ENCODE data around the gene E2F7.

Gene E2F7

DNA sequence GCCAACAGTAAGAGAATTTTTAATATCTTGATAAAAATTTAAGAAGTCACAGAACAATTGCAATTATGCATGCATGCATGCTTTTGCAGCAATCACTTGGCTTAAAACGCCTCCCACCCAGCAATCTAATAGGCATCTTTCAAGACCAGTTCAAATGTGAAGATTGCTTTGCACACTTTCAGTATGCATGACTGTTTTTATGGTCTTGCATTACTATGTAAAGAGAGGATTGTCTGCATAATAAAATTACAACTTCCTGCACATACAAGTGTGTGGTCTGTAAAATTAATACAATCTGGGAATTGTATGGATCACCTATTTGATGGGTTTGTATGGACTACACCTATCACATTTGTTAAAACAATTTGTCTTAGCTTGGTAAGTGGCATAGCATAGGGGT is 48.8 kb downstream of the E2F7 start:
- H3K4me3 ChIP-seq (ENCODE audit: low read length), result no peak overlapping the region
- no peak for DNase-seq (ENCODE audit: low read depth)
- TF ChIP-seq, protein P1, sequence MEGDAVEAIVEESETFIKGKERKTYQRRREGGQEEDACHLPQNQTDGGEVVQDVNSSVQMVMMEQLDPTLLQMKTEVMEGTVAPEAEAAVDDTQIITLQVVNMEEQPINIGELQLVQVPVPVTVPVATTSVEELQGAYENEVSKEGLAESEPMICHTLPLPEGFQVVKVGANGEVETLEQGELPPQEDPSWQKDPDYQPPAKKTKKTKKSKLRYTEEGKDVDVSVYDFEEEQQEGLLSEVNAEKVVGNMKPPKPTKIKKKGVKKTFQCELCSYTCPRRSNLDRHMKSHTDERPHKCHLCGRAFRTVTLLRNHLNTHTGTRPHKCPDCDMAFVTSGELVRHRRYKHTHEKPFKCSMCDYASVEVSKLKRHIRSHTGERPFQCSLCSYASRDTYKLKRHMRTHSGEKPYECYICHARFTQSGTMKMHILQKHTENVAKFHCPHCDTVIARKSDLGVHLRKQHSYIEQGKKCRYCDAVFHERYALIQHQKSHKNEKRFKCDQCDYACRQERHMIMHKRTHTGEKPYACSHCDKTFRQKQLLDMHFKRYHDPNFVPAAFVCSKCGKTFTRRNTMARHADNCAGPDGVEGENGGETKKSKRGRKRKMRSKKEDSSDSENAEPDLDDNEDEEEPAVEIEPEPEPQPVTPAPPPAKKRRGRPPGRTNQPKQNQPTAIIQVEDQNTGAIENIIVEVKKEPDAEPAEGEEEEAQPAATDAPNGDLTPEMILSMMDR (conservative IDR thresholded peaks at IDR 0.05; ENCODE audit: low read depth, low read length), result no peak

DNA sequence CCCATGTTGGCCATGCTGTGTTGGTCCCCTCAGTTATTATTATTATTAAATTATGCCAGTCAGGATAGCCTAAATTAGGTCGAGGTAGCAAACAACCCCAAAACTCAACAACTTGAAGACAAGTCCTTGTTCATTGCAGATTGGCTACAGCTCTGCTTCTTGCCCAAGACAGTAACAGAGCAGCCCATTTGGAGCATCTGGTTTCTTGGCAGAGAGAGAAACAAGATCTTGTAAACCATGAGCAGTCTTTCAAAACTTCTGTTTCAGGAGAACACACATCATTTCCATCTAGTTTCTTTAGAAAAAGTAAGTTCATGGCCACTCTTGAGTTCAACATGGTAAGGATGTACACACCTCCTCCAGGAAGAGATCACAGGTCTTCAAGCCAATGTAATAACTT is 52.3 kb downstream of the E2F7 start:
- TF ChIP-seq, protein P1 (conservative IDR thresholded peaks at IDR 0.05; ENCODE audit: low read depth, low read length), result no peak
- no peak overlapping the region for H3K4me3 ChIP-seq (ENCODE audit: low read length)
- no peak for DNase-seq (ENCODE audit: low read depth)

DNA sequence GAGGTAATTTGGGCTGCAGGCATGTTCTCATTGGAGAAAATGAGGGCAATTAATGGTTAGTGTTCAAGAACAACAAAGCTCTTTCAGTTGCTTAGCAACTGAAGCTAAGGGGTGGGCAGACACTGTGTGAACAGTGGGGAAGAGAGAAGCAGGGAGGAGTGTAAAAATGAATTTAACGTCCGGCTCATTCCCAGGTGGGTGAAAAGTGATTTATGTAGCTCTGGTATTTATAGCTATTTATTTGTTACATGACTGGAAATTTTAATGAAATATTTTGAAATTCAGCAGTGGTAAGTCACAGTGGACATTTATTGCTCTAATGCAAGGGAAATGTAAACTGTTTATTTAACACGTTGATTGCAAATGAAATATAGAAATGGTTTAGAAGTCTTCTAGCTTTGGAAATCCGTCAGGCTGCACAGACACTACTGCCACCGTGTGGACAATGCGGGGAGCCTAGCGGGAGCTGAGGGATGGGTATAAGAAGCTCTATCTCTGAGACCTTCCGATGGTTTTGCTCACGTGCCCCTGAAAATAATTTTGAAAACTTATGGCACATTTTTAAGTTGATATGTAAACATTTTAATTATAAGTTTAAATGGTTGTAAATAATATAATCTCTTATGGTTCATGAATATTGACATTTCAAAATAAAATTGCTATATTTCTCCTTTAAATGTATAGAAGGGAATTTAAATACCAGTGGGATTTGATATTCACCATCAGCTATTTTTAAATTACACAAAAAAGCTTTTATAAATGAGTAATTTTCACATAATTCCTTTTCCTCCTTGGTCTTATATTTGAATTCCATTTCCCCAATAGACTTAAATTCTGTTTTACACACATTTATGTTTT is 54.4 kb downstream of the E2F7 start:
- peak; percentile 15 for DNase-seq (ENCODE audit: low read depth)
- H3K4me3 ChIP-seq (ENCODE audit: low read length), result no peak overlapping the region
- TF ChIP-seq, protein P1 (conservative IDR thresholded peaks at IDR 0.05; ENCODE audit: low read depth, low read length), result peak; percentile 100

DNA sequence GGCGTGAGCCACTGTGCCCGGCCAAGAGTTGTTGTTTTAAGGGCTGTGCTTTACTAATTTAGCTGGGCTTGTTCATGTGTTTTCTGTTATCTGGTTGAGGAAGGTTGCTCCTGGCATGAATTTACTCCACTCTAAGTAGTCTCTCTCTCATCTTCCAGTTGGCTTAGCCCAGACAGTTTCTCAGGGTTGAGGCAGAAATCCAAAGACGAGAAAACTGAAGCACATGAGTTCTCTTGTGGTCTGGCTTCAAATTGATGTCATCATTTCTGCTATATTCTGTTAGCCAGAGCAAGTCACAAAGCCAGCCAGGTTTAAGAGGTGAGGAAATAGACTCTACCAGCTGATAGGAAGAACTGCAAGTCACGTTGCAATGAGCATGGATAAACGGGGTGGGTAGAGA is 57.9 kb downstream of the E2F7 start:
- no peak for DNase-seq (ENCODE audit: low read depth)
- no peak overlapping the region for H3K4me3 ChIP-seq (ENCODE audit: low read length)
- TF ChIP-seq, protein P1 (conservative IDR thresholded peaks at IDR 0.05; ENCODE audit: low read depth, low read length), result no peak

DNA sequence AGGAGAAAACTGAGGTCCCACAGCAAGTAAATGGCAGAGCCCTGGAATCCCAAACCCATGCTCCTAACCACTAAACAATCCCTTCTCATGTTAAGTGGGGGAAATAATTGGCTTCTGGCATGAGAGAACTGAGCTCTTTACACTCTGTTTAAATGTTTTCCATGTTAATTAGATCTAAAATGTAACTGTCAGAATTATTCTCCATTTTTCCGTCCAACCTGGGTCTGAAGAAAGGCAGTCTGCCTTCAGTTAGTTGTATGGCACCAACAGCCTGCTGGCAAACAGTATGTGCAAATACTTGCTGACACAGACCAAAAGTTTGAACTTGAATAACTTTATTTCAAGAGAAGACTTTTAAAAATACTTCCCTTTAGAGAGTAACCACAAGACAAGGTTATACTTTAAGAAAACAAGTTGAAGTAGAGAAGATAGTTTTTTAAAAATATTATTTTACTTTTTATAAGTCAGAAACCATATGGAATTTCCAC is 59.7 kb downstream of the E2F7 start:
- no peak for DNase-seq (ENCODE audit: low read depth)
- H3K4me3 ChIP-seq (ENCODE audit: low read length), result no peak overlapping the region

DNA sequence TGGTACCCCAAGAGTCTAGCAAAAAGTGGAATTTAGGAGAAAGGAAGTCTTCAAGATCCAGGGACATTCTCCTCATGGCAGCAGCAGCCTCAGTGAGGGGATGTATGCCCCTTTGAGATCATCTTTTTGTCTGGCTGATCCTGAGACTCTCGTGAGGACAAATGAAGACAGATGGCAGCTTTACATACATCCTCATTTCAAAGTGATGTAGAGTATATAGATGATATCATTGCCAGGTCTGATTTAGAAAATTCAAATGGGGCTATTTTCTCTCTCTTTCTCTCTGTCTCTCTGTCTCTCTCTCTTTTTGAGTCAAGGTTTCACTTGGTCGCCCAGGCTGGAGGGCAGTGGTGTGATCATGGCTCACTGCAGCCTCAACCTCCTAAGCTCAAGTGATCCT is 61.5 kb downstream of the E2F7 start:
- DNase-seq (ENCODE audit: low read depth), result no peak
- TF ChIP-seq, protein P1 (conservative IDR thresholded peaks at IDR 0.05; ENCODE audit: low read depth, low read length), result no peak
- H3K4me3 ChIP-seq (ENCODE audit: low read length), result no peak overlapping the region

More for the DNA sequence above, 59.7 kb downstream of the E2F7 start:
- TF ChIP-seq, protein P1 (conservative IDR thresholded peaks at IDR 0.05; ENCODE audit: low read depth, low read length), result no peak

DNA sequence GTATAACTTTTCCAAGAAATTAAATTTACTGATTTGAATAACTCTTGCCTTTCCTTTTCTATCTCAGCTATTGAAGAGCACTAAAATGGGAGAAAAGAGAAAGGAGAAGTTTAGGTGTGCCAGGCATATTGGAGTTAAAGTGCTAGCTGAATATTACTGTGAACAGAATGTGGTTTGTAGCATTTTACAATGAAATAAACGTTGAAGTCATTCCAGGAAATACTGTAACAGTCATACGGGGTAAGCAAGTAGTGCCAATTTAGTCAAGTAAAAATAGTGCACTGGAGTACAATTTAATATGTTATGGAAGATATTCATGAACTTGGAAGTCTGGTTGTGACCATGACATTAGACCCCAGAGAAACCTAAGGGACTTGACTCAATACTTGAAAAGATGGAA is 62.1 kb downstream of the E2F7 start:
- DNase-seq (ENCODE audit: low read depth), result no peak
- H3K4me3 ChIP-seq (ENCODE audit: low read length), result no peak overlapping the region
- TF ChIP-seq, protein P1 (conservative IDR thresholded peaks at IDR 0.05; ENCODE audit: low read depth, low read length), result no peak
